ENCODE measurements around the gene ACCSL.

Gene ACCSL

DNA sequence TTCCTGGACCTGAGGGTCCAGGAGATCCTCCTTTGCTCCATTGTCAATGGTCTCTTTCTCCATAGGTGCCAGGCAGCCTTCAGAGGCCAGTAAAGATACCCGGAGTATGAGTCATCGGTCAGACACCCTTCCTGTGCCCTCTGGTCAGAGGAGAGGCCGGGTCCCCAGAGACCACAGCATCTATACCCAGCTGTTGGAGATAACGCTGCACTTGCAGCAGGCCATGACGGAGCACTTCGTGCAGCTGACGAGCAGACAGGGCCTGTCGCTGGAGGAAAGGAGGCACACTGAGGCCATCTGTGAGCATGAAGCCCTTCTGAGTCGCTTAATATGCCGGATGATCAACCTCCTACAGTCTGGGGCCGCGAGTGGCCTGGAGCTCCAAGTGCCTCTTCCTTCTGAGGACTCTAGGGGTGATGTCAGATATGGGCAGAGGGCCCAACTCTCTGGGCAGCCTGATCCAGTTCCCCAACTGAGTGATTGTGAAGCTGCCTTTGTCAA is at the start of gene ACCSL:
Gene ACCSL (plus strand): TSS at position 51 of the 501 bp plus-strand sequence. CDS start 56 bp downstream, at position 107.
- DNase-seq = no peak

DNA sequence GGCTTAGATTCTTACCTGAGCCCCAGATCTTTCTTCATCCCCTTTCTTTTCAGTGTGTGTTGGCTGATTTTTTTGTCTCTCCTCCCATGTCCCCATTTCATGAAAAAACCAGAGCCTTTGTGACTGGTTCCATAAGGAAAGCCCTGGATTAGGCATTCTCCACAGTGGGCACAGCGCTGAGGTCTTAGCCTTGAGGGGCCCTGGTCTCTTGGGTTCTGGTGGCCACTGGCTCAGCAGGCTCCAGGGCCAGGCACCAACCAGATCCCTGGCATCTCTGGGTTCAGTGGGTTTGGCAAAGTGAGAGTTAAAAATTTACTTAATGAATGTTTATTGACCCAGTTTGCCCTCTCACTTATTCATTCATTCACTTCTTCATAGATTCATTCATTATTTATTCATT is 49.5 kb upstream of the ACCSL start:
- DNase-seq = no peak

- no peak for DNase-seq
Observed at GRCh38 chr11:44000731-44001130, 47.0 kb upstream of the ACCSL start.

DNA sequence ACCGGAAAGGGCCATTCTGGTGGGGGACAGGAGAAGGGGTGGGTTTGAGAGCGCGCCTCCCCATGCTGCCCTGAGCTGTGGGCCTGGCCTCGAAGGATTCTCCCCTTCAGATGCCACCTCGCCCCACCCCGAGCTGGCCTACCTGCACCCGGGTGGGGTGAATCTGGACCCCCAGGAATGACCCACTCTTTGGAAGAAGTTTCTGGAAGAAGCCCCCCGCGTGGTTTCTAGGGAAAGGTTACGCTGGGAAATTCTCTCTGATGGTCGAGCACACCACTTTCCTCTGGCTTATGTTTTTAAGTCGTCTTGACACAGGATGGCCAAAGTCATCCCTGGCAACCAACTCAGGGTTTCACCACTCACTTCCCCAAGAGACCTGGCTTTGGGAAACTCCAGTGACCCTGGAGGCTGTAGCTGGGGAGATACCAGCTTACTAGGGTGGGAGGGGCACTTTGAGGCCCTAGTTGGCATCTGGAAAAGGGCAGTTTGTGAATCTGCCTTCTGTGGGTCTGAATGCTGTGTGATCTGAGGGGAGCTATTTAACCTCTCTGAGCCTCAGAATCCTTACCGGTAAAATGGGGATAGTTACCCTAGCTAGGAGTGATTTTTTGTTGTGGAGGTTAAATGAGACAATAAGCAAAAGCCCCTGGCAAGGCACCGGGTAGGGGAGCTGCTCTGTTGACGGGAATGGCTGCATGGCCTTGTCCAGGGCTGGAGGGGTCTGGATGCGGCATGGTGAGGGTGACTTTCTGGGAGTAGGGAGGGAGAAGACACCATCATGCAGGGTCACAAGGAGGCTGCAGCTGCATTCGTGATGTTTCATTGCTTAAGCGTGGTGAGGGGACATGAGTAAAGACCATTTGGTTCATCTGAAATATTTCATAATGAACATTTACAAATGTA is 45.3 kb upstream of the ACCSL start:
- DNase-seq = no peak

DNA sequence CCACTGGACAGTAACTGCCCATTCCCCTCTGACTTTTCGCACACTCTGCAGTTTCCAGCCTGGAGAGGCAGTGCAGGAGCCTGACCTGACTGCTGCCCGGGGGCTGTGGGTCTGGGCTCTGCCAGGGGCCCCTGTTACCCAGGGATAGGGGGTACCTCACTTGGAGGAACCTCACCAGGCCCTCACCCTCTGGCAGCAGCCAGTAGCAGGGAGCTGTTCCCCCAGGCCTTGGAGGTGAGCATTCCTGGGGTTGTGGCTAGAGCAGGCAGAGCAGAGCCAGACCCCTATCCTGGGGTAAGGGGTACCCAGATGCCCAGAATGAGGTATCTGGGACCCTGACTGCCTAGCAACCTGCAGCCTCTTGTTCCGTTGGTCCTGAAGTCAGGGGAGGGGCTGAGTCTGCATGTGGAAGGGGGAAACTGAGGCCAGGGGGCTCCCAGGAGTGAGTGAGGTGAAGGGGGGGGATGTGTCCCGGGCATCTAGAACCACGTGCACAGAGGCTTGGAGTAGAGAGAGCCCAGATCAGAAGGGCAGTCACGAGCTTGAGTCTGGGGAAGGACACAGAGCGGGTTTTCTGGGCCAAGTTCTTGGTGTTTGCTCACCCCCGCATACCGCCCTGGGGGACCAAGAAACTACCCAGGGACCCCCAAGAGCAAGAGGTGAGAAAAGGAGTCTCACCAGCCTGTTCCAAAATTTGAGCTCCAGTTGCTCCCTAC is 43.9 kb upstream of the ACCSL start:
- no peak for DNase-seq

DNA sequence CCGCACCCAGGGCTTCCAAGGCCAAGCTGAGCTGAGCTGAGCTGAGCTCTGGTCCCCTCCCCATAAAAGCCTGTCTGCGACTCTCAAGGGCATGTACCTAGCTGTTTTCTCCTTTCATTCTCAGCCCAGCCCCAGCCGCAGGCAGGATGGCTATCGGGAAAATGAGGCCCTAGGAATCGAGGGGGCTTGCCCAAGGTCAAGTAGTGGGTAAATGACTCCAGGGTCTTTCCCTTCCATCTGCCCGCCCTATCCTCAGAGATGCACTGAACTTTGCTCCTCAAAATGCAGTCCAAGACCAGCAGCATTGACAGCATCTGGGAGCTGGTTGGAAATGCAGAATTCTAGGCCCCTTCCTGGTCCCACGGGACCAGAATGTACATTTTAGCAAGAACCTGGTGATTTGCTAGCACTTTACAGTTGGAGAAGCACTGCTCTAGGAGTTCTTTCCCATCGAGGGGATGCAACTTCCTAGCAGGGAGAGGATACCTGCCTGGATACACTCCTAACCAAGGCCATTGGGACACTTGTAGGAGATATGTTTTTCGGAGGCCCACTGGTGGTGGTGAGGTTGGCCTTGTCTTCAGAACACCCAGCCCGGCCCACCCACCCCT is 43.2 kb upstream of the ACCSL start:
- no peak for DNase-seq

GRCh38 chr11:44005063-44005701 is 42.6 kb upstream of the ACCSL start:
- DNase-seq = peak; percentile 84

DNA sequence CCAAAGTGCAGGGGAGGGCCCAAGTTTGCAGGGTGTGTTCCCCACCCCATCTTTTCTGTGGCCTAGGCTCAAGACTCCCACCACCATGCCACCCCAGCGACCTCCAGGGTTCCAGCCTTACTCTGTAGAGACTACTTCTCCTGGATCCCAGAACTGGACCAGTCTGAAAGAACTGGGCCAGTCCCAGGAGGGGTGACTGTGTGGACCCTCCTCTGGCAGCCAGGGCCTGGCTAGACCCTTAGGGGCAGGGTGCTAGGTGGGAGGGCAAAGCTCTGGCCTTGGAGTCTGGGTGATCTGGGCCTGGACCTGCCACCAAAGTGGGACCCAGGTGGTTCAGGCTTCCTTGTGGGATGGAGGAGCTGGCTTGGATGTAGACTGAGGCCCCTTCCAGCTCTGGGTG is 41.8 kb upstream of the ACCSL start:
- DNase-seq = no peak

- DNase-seq = no peak
Observed at GRCh38 chr11:44006917-44007361, 40.8 kb upstream of the ACCSL start.

DNA sequence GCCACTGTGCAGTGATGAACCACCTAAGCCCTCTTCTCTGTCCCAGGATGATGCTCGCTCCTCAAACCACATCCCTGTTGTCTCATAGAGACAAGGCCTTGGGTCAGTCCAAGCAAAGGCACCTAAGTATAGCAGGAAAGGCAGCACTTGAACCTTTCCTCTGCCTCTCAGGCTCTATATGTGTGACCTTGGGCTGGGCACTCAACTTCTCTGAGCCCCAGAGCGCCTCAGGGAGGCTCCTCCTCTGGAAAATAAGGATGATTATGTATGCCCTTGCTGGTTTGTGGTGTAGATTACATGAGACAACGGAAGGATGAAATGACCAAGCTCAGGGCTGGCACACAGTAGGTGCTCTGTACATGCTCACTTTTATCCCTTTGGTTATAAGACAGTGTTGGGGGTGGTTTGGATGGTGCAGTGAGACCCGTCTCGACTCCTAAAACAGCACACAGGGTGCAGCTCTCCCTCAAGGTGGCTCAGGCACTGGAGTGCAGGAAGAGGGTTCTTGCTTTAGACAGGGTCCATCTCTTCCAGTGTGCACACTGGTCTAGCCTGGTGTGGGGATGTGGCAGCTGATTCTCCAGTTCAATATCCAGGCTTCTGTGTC is 40.2 kb upstream of the ACCSL start:
- no peak for DNase-seq

- no peak for DNase-seq
Observed at GRCh38 chr11:44008088-44008501, 39.7 kb upstream of the ACCSL start.

GRCh38 chr11:44008698-44009097 is 39.1 kb upstream of the ACCSL start:
- DNase-seq = no peak

DNA sequence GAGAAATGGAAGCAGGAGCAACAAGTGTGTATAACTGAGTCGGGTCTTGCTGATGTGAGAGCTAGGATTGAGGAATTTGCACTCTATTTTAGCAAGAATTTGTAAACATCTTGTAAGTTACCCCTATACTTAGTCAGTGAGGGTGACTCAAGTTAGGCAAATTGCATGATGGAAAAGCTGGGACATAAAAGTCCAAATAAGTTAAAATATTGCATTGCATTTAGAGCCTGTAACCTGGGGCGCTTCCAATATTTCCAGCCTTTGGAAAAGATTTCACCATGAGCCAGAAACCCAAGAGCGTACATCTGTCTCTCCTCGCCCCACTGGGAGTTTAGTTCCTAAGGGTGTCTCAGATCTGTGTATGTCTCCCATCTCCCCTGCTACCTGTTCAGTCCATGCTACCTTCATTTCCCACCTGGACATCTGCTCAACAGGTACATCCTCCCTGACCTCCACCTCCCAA is 37.0 kb upstream of the ACCSL start:
- DNase-seq = no peak

- no peak for DNase-seq
Observed at GRCh38 chr11:44011797-44012196, 36.0 kb upstream of the ACCSL start.

DNA sequence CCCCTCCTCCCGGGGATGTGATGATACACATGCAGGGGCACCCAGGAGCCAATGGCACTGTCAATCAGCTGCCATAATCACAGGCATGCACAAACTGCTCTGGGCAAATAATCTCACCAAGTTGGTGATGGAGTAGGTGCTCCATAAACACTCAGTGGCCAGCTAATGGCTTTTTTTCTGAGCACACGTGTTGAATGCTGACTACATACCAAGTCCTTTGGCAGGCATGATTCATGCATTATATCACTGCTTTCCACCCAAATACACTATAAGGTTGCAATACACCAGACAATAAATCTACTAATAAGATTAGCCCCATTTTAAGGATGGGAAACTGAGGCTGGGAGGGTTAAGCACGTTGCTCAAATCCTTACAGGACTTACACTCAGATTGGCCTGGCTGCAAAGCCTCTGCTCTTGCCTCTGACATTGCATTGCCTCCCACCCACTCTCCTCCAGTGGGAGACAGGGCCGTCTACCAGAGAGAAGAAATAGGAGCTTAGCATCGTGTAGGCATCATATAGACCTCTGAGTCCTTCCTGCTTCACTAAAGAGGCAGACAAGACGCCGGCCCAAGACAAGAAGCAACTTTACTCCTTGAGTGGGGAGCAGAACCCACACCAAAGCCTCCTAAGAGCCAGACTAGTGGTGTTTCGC is 32.7 kb upstream of the ACCSL start:
- DNase-seq = no peak

DNA sequence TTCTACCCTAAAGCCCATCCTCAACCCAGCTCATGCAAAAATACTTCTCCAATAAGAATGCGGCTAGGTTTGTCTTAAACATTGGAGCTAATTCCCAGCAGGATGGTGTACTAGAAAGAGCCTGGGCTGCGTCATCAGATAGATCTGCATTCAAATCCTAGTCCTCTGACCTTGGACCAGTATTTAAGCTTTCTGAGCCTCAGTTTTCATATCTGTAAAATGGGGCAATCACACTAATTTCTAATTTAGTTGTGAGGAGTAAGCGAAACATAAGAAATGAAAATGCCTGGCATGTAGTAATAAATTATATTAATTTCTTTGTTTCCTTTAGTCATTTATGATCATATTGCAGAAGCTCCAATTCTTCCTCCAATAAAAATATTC is 32.2 kb upstream of the ACCSL start:
- no peak for DNase-seq

- no peak for DNase-seq
Observed at GRCh38 chr11:44016131-44016530, 31.6 kb upstream of the ACCSL start.

- DNase-seq = no peak
Observed at GRCh38 chr11:44016546-44017442, 31.0 kb upstream of the ACCSL start.

- peak; percentile 41 for DNase-seq
Observed at GRCh38 chr11:44017443-44018126, 30.2 kb upstream of the ACCSL start.

DNA sequence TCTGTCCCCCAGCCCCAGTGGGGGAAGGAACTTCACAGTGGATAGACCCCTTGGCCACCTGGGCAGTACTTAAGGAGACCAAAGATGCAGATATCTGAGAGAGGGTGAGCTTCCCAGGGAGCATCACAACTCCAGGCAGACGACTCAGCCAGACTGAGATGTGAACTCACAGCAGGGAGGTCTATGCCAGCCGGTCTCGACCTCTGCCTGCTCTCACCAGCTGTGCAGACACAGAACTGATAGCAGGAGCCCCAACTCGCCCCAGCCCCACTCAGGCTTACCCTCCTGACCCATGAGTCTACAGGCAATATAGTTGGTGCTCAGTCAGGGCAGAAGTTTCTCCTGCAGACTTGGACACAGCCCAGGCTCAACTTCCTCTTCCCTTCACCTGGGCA is 29.7 kb upstream of the ACCSL start:
- DNase-seq = no peak

Data from NCI-H1694 (cell line).